Ramos (cell line): Measurements from ENCODE around the gene EMID1.
"Not testable (repeated sequence)": the region's sequence is repeated elsewhere in the genome, so short reads cannot be mapped to it uniquely, and the experiment has no call there.

Experiments used
- in situ Hi-C: fragments of 300-500 bp; cut with MboI; formaldehyde crosslinking; loops from one replicate; pipeline ENCODE4 v1.14.3; 2022; ENCODE audit warnings: low sequenced_read_pairs; ENCODE audit not compliant: unreplicated experiment

The EMID1 gene

GRCh38 chr22:29225422-29226090, 19.9 kb downstream of the EMID1 start:
- in situ Hi-C loops: no loop called here

DNA sequence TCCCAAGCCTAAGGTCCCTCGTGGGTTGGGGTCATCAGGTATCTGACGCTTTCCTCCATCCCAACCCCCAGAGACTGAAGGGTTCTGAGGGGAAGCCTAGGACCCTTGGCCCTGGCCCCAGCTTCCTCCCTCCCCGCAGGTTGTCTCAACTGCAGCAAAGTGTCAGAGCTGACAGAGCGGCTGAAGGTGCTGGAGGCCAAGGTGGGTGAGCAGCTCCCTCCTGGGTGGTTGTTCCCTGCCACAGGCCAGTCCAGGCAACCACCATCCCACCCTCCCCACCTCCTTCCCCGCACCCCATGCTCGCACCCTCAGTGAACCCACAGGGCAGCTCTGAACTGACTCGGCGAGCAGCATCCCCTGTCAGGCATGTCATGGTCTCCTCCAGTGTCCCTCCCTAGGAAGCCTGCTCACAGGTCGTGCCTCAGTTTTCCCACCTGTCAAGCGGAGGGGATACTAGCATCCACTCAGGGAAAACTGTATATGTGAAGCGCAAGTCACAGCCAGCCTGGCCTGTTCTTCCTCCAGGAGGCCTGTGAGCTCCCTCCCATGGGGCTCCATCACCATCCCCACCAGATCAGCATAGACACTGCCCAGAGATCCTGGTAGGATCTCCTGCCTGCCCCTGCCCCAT, 20.8 kb downstream of the EMID1 start:
- in situ Hi-C loops: no loop called here

- in situ Hi-C loops: no loop called here
Observed at GRCh38 chr22:29230972-29231875, 25.5 kb downstream of the EMID1 start.

DNA sequence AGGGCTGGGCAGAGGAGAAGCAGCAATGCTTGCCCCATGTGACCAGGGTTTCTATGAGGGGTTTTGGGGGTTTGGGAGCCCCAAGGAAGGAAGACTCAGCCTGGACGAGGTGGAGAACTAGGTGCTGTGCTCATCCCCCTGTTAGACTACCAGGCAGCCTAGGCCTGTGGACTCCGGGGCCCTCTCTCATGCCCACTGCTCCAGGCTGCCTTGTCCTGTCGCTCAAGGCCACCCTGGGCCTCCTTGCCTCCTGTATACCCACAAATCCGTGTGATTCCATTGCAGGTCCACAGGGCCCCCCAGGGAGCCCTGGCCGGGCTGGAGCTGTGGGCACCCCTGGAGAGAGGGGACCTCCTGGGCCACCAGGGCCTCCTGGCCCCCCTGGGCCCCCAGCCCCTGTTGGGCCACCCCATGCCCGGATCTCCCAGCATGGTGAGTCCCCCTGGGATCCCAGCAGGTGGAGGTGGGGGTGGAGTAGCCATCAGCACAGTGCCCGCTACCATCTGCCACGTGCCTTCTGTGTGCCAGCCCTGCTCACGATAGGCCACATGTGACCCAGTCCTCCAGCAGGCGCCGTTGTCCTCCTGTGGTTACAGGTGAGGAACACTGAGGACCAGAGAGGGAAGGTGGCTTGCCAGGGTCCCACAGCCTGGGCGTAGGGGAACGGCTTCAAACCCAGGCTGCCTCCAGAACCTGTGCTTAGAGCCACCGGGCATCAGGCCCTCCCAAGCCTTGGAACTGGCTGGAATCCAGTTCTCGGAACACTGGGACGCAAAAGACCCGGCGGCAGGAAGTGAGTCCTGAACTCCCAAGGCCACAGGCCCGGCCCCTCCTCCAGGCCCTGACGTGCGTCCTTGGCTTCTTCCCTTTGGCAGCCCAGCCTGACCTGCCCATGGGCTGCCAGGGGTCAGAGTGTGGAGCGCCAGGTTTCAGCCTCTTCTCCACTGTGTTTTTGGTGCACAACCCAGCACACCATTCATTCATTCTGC, 26.6 kb downstream of the EMID1 start:
- in situ Hi-C loops: no loop called here

GRCh38 chr22:29233277-29233877, 27.7 kb downstream of the EMID1 start:
- in situ Hi-C loops: no loop called here

- in situ Hi-C loops: not testable (repeated sequence)
Observed at GRCh38 chr22:29240481-29240880, 34.8 kb downstream of the EMID1 start.

- in situ Hi-C loops: no loop called here
Observed at GRCh38 chr22:29243874-29244446, 38.3 kb downstream of the EMID1 start.

- in situ Hi-C loops: no loop called here
Observed at GRCh38 chr22:29244785-29245625, 39.3 kb downstream of the EMID1 start.

GRCh38 chr22:29245626-29246385, 40.1 kb downstream of the EMID1 start:
- in situ Hi-C loops: no loop called here

DNA sequence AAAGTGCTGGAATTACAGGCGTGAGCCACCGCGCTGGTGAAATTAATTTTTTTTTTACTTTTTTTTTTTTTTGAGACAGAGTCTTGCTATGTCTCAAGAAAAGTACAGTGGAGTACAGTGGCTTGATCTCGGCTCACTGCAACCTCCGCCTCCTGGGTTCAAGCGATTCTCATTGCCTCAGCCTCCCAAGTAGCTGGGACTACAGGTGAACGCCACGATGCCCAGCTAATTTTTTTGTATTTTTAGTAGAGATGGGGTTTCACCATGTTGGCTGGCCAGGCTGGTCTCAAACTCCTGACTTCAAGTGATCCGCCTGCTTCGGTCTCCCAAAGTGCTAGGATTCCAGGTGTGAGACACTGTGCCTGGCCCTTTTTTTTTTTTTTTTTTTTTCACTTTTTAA, 42.2 kb downstream of the EMID1 start:
- in situ Hi-C loops: not testable (repeated sequence)

DNA sequence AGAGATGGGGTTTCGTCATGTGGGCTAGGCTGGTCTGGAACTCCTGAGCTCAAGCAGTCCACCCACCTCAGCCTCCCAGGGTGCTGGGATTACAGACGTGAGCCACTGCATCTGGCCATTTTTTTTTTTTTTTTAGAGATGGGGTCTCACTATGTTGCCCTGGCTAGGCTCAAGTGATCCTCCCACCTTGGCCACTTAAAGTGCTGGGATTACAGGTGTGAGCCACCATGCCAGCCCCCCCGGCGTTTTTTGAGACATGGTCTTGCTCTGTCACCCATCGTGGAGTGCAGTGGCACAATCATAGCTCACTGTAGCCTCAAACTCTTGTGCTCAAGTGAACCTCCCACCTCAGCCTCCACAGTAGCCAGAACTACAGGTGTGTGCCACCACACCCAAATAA, 45.6 kb downstream of the EMID1 start:
- in situ Hi-C loops: no loop called here

- in situ Hi-C loops: no loop called here
Observed at GRCh38 chr22:29251981-29252911, 46.5 kb downstream of the EMID1 start.

DNA sequence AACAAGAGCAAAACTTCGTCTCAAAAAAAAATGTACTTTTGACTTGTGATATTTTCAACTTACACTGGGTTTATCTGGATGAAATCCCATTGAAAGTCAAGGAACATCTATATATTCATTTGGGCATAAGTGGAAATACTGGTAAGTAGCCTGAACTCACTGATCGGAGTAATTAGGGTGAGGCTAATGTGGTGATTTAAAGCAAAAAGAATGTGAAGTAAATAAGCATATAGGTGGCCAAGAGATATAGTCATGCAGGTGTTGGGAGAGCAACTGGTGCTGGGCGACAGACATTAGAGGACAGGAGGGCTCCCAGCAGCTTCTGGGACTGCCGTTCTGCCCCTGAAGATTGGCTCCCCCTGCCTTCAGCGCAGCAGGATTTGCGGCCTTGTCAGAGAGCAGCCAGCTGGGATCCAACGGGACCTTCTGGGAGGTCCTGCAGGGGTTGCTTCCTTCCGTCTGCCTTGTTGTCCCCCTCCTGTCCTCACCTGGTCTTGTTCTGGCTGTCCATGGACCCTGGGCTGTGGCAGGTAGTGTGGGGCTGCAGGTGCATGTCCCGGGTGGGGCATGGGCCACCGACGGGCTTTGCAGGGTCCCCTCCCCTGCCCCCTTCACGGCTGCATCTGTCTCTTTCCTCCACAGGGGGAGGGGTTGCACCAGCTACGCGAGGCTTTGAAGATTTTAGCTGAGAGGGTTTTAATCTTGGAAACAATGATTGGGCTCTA, 48.0 kb downstream of the EMID1 start:
- in situ Hi-C loops: no loop called here

GRCh38 chr22:29254286-29254660, 48.6 kb downstream of the EMID1 start:
- in situ Hi-C loops: no loop called here

GRCh38 chr22:29255064-29255621, 49.4 kb downstream of the EMID1 start:
- in situ Hi-C loops: no loop called here
